Lung (tissue), 12 donors: ENCODE results near the gene CHN2. TPM values are rescaled to one million over a fixed set of nuclear protein-coding genes. Genes with fewer than 3 reads are reported as not detected.

Experiments
- ATAC-seq: fragments of 200-7000 bp; cut with Tn5 transposase; one replicate; pipeline ENCODE4 v1.9.1; 2020; ENCODE audit warnings: moderate number of reproducible peaks; ENCODE audit not compliant: insufficient read depth, low FRiP score
- DNase-seq, 3 donors: peaks; one replicate each; pipeline ENCODE4 v3.0.0-alpha.2; 2013 to 2017
- H3K27ac ChIP-seq, 2 donors: one replicate each; pipeline ENCODE4 v1.5.1; 2013; ENCODE audit warnings: mild to moderate bottlenecking in 2 of 2, moderate library complexity in 2 of 2, control low read depth in 1 of 2, inconsistent platforms in 1 of 2, low read depth in 1 of 2, low read length in 1 of 2
- H3K27me3 ChIP-seq, 3 donors: one replicate each; pipeline ENCODE4 v1.5.1; 2013; ENCODE audit warnings: low read length in 2 of 3; ENCODE audit not compliant: control insufficient read depth in 3 of 3, insufficient read depth in 3 of 3
- H3K36me3 ChIP-seq, 4 donors: one replicate each; pipeline ENCODE4 v1.5.1; 2013; ENCODE audit warnings: low read length in 4 of 4, mild to moderate bottlenecking in 1 of 4, moderate library complexity in 1 of 4; ENCODE audit not compliant: control insufficient read depth in 4 of 4, insufficient read depth in 4 of 4
- H3K4me1 ChIP-seq, 5 donors: one replicate each; pipeline ENCODE4 v1.5.1; 2013; ENCODE audit warnings: low read length in 5 of 5, mild to moderate bottlenecking in 2 of 5, moderate library complexity in 1 of 5; ENCODE audit not compliant: control insufficient read depth in 5 of 5, insufficient read depth in 5 of 5
- H3K4me3 ChIP-seq: one replicate; pipeline ENCODE4 v1.5.1; 2013; ENCODE audit warnings: mild to moderate bottlenecking, control low read depth, moderate library complexity
- H3K9ac ChIP-seq, 2 donors: one replicate each; pipeline ENCODE4 v1.5.1; 2013; ENCODE audit warnings: low read length in 2 of 2, control low read depth in 1 of 2; ENCODE audit not compliant: insufficient read depth in 1 of 2
- H3K9me3 ChIP-seq, 4 donors: one replicate each; pipeline ENCODE4 v1.5.1; 2013; ENCODE audit warnings: low read length in 3 of 4, mild to moderate bottlenecking in 1 of 4, moderate library complexity in 1 of 4; ENCODE audit not compliant: control insufficient read depth in 4 of 4, insufficient read depth in 3 of 4
- WGBS, 2 donors: extraction: QIAGEN DNeasy Blood & Tissue Kit; methylation state at CpG; one replicate each; pipeline ENCODE4 v1.1.7; 2013; 5-methylcytosine and 5-hydroxymethylcytosine counted together
- polyA plus RNA-seq, 2 donors: library from polyadenylated mRNA; stranded (reverse); fragments of 200-250 nt; gene quantifications; one replicate each; pipeline ENCODE4 v1.2.1, GENCODE V29; 2013
- total RNA-seq, 2 donors: library from RNA; depleted of rRNA in 1 of 2; stranded (reverse); fragments of >200 nt in 1 of 2; gene quantifications; one replicate each; pipeline ENCODE4 v1.2.1, GENCODE V29; 2014 to 2021
- TF ChIP-seq, protein P1 (sequence below): IDR thresholded peaks from 2 replicates; pipeline ENCODE4 v1.5.1; 2012; ENCODE audit warnings: mild to moderate bottlenecking; ENCODE audit errors: control extremely low read depth, extremely low read depth
- donor health status: control.
- donor health status: control.
- donor health status: Bipolar disorder and iron deficiency.
- donor health status: healthy.
- donor health status: DM: yes; HTN: yes; CAD: no.

Gene CHN2
- total and polyA plus RNA-seq, 4 donors = 3.2 to 11.0 (median 6.7) TPM

DNA sequence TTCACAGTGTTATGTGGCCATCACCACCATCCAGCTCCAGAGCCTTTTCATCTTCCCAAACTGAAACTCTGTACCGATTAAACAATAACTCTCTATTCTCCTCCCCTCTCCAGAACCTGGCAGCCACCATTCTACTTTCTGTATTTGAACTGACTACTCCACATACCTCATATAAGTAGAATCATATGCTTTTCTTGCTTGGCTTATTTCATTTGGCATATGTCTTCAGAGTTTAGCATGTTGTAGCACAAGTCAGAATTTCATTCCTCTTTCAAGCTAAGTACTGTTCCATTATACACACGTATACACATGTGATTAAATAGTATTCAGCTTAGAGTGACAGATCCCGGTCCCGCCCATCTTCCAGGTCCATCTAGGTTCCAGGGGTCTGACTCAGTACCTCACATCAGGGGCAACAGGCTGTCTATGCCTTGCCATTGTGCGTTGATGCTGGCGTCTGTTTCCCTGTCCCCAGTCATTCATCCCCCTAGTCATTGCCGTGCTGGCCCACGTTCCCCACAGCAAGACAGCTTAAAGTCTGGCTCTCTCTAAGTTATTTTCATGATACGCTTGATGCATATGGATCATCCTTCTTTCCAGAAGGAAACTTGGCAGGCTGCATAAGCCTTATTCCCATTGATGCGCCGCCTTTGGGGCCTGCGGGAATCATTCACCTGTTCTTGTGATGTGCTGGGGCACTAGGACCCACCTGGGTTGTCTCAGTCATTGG is 108.3 kb downstream of the CHN2 start:
- Histone ChIP-seq H3K9me3 (no peaks in the 10 kb centered on the region), H3K36me3 (no peaks in the 10 kb centered on the region), H3K4me1 (peaks cover 0 to 11% (median 0%) of the 10 kb centered on the region in 5 donors), H3K4me3 (no peak overlapping the region), H3K27me3 (peaks cover 0 to 15% (median 0%) of the 10 kb centered on the region in 3 donors), H3K9ac (no peak overlapping the region), H3K27ac (no peak overlapping the region)
- ATAC-seq (no peak), DNase-seq (peak in 1 of 3 donors; percentile 10)
- 93 to 98% methylated on average over 12 of the region's 12 CpGs for WGBS, 2 donors
- TF ChIP-seq, protein P1, sequence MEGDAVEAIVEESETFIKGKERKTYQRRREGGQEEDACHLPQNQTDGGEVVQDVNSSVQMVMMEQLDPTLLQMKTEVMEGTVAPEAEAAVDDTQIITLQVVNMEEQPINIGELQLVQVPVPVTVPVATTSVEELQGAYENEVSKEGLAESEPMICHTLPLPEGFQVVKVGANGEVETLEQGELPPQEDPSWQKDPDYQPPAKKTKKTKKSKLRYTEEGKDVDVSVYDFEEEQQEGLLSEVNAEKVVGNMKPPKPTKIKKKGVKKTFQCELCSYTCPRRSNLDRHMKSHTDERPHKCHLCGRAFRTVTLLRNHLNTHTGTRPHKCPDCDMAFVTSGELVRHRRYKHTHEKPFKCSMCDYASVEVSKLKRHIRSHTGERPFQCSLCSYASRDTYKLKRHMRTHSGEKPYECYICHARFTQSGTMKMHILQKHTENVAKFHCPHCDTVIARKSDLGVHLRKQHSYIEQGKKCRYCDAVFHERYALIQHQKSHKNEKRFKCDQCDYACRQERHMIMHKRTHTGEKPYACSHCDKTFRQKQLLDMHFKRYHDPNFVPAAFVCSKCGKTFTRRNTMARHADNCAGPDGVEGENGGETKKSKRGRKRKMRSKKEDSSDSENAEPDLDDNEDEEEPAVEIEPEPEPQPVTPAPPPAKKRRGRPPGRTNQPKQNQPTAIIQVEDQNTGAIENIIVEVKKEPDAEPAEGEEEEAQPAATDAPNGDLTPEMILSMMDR = no peak

DNA sequence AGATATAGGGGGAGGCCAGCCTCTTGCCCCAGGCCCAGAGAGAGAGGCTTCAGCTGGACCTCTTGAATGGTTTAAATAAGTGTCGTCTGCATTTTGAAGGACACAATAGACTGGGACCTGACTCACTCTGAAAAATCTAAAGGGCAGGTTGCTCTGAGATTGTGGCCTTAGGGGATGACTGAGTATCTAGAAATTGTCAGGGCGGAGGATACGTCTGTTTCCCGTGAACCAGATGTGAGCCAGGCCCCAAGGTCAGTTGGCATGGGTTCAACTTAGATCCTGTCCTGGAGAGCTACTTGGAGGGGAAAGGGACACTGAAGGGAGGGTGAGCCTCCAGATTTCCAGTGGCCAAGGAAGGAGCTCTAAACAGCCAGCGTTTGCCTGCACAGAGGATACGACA is 110.2 kb downstream of the CHN2 start:
- WGBS, 2 donors = 62 to 78% methylated on average over 6 of the region's 6 CpGs
- no peak overlapping the region for H3K9ac ChIP-seq
- H3K9me3 ChIP-seq = peaks cover 0 to 5% (median 0%) of the 10 kb centered on the region in 4 donors
- H3K36me3 ChIP-seq = no peaks in the 10 kb centered on the region
- ATAC-seq (no peak), DNase-seq (peak; percentile 27 to 68 (median 46))
- H3K27me3 ChIP-seq = peaks cover 0 to 15% (median 0%) of the 10 kb centered on the region in 3 donors
- H3K4me3 ChIP-seq = no peak overlapping the region
- no peak overlapping the region for H3K27ac ChIP-seq
- peaks cover 0 to 11% (median 0%) of the 10 kb centered on the region in 5 donors for H3K4me1 ChIP-seq
- TF ChIP-seq, protein P1 = no peak

DNA sequence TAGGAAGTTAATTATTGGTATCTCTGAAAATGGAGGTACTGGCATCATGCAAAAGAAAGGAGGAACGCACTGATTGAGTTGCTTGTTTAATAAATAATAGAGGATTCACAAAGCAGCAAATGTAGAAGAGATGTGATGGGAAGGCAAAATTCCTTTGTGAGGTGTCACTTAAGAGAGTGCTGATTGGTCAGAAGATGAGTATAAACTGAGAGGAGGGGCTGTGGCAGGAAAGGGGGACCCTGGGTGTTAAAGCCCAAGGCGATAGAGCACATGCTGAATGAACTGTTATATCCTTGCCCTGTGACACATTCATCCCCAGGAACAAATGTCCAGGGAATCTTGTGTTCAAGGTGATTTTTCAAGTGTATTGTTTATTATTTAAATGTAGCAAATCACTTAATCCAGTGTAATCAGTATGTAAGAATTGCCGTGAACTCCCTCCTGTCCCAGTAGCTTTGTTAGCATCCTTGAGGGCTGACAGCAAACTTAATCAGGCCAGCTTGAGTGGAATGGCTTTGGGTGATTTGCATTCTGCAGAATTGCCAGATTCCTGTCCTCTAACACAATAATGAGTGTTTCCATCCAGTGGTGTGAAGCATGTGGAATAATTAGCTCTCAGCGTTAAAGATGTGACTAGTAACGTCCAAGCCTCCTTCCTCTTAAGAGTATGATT is 111.9 kb downstream of the CHN2 start:
- Histone ChIP-seq H3K9me3 (peaks cover 0 to 10% (median 0%) of the 10 kb centered on the region in 4 donors), H3K4me1 (peaks cover 0 to 6% (median 0%) of the 10 kb centered on the region in 5 donors), H3K36me3 (no peaks in the 10 kb centered on the region), H3K4me3 (no peak overlapping the region), H3K9ac (no peak overlapping the region), H3K27ac (no peak overlapping the region), H3K27me3 (peaks cover 0 to 12% (median 0%) of the 10 kb centered on the region in 3 donors)
- TF ChIP-seq, protein P1 = no peak
- 88 to 93% methylated on average over 5 of the region's 5 CpGs for WGBS, 2 donors
- DNase-seq (no peak), ATAC-seq (no peak)
